ENCODE measurements around the gene EYS.

GRCh38 chr6:64872633-64873032 is 834.4 kb downstream of the EYS start:
- TF ChIP-seq CTCF (IDR thresholded peaks at IDR 0.05) (no peak), POLR2A (IDR thresholded peaks at IDR 0.05) (no peak), POLR2AphosphoS5 (IDR thresholded peaks at IDR 0.05) (no peak)

Measured in gastroesophageal sphincter (tissue), 3 donors.